DMS153 treated with DMSO at 0.1 percent for 48 hours (cell line): ENCODE data around the gene KPNA6.
"Not testable (repeated sequence)": the region's sequence is repeated elsewhere in the genome, so short reads cannot be mapped to it uniquely, and the experiment has no call there.

Source experiments
- DNase-seq: peaks from one replicate; lab custom pipeline; 2025; ENCODE audit not compliant: unreplicated experiment; lab: John Stamatoyannopoulos, UW

The KPNA6 gene

GRCh38 chr1:32138965-32139364 is 31.1 kb downstream of the KPNA6 start:
- no peak for DNase-seq

GRCh38 chr1:32142446-32143301 is 34.8 kb downstream of the KPNA6 start:
- no peak for DNase-seq

- not testable (repeated sequence) for DNase-seq
Measured at GRCh38 chr1:32143302-32143695, 35.4 kb downstream of the KPNA6 start.

DNA sequence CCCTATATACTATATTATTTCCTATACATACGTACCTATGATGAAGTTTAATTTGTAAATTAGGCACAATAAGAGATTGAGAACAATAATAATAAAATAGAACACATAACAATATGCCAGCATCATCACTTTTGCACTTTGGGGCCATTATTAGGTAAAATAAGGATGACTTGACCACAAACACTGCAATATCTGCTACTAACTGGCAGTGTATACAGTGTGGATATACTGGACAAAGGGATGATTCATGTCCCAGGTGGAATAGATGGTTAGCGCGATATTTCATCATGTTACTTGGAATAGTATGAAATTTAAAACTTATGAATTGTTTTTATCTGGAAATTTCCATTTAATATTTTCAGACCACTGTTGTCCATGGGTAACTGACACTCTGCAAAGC is 36.2 kb downstream of the KPNA6 start:
- no peak for DNase-seq

GRCh38 chr1:32147799-32148198 is 39.9 kb downstream of the KPNA6 start:
- not testable (repeated sequence) for DNase-seq

- no peak for DNase-seq
Measured at GRCh38 chr1:32150847-32151246, 43.0 kb downstream of the KPNA6 start.

DNA sequence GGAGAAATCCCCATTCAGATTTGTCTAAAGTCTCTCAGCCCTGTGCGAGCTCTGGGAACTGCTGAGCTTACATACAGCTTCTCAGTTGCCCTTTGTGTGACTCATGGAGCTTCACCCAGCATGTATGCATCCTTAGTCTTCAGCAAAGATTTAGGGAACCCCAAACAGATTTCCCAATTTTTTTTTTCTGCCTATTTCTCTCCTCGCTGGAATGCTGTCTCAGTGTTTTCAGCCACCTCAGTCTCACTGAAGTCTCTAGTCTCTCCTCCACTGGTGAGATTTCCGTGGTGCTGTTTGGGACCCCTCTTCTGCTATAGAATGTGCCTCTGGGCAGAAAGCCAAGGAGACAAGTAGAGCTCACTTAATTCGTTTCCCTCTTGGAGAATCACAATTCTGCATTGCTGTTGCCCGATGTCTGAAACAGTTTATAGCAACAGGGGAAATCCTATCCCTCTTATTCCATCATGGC is 43.5 kb downstream of the KPNA6 start:
- no peak for DNase-seq

GRCh38 chr1:32159189-32159588 is 51.3 kb downstream of the KPNA6 start:
- DNase-seq, result no peak

DNA sequence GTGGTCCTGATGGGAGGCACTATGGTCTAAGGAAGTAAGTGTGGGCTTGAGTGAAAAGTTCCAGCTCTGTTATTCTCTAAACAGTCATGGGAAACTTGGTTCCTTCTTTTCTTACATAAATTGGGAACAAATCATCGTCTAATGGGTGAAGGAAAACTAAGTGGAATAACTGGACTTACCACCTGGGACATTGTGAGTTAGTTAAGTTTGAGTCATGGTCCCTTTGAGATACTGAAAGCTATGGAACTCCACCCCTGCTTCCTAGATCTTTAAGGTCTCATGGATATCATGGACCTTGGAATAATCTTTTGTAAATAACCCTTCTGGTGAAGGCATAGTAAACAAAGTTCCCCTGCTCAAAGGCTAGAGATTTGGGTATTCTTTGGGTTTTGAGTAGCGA is 55.5 kb downstream of the KPNA6 start:
- no peak for DNase-seq

- not testable (repeated sequence) for DNase-seq
Measured at GRCh38 chr1:32165633-32166032, 57.8 kb downstream of the KPNA6 start.

DNA sequence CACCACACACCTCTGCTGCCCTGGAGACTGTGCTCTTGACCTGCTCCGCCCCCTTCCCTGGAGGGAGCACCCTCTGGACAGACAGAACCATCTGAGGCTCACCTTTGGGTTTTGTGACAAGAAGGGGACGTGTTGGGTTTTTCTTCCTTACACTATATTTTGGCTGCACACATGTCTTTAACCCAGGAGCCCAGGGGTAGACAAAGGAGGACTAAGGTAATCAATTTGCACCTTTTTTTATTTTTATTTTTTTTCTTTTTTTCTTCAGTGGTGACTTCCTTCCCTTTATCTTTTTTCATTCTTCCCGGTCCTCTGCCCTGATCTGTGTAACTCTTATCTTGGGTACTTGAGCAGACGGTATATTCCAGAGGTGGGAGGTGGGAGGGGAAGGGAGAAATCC is 63.1 kb downstream of the KPNA6 start:
- DNase-seq, result no peak

DNA sequence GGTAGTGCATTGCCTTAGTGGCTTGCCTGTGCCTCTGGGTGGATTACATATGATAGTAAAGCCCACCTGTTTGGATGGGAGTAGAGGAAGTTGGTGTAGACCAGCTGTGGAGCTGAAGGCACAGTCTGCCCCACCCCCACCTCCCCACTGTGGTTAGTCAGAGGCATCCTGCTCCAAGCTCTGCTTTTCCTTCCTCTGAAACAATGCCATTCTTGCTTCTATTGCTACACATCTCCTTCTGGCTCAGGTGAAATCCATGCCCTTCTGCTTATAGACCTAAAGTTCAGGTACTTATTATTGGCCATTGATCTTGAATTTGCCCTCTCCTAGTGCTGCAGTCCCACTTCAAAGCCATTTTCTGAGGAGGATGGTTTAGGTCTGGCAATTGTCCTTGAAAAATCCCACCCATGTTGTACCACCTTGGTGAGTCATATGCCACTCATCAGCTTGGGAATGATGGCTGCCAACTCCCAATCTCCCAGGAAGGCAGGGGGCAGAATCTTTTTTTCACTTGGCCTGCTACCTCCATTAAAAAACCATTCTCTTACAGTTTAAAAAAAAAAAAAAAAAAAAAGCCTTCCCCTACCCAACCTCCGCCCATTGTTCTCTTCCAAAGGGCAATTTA is 64.9 kb downstream of the KPNA6 start:
- DNase-seq, result no peak

DNA sequence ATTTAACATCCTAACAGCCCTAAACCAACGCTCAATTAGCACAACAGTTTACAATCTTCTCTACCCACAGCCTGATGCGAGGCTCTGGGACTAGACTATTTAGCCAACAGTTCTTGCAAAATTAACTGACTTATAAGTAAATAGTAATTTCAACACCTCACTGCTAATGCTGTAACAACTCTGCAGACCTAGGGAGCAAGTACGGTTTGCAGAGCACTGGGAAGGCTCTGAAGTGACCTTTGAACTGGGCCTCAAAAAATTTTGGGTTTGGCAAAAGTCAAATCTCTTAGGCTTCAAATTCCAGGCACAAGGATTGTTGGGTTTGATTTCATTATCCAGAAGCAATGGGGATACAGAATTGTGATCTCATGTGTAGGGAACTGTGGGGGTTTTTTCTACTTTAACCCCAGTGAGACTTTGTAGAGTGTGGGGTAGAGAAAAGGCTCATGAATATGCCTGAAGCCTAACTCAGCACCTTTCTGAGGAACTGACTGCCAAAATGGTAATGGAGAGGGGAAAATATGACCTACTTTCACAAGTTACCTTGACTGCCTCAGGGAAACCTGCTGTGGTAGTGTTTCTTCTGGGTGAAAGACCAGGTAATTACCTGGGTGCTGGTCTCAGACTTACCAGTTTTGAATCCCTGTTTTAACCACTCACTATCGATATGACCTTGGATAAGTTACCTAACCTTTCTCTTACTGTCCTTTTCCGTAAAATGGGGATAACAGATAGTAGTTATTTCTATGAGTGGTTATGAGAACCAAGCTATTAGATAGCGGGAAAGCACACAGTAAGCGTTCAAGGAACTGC is 70.7 kb downstream of the KPNA6 start:
- no peak for DNase-seq

DNA sequence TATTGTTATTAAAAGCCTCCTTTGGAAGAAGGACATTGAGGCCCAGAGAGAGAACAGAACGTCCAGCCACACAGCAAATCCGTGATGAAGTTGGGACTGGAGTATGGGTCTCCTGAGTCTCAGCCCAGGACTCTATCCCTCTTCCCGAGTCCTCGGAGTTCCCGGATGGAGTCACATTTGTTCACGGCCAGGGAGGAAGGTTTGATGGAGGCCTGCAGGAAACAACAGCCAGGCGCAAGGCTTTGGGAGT is 71.3 kb downstream of the KPNA6 start:
- peak; percentile 84 for DNase-seq

DNA sequence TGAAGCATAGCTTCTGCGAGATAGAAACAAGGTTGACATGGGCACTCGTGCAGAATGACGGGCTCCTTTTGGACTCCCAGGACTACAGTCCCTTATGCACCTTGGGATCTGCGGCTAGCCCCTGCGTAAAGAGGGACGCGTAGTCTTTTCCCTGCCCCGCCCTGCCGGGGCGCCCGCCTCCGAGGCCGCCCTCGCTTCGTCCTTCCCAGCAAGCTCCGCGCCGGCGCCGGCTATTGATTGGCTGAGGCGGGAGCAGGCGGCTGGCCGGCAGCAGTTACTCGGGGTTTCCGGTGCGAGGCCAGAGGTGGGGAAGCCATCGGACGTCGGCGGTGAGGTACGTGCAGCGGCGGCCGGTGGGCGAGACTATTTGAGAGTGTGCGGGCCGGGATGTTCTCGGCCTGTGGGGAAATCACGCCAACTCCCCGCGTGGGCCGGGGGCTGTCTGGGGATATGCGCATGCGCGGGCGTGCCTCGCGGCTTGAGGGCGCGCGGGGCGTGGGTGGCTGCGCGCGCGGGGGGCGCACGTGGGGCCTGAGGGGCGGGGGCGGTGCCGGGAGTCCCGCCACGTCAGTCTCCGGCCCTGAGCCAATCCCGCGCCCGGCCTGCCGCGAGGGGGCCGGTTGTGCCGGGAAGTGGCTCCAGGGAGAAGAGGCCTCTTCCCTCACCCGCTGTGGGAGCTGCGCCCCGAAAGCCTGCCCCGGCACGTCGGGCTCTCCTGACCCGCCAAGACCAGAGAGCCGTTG is 71.8 kb downstream of the KPNA6 start, which contains the start of gene TXLNA:
Gene TXLNA, plus strand, starts transcription at position 233 of the 743 bp plus-strand sequence. CDS start 671 bp downstream, outside the sequence.
- DNase-seq, result peak; percentile 98

DNA sequence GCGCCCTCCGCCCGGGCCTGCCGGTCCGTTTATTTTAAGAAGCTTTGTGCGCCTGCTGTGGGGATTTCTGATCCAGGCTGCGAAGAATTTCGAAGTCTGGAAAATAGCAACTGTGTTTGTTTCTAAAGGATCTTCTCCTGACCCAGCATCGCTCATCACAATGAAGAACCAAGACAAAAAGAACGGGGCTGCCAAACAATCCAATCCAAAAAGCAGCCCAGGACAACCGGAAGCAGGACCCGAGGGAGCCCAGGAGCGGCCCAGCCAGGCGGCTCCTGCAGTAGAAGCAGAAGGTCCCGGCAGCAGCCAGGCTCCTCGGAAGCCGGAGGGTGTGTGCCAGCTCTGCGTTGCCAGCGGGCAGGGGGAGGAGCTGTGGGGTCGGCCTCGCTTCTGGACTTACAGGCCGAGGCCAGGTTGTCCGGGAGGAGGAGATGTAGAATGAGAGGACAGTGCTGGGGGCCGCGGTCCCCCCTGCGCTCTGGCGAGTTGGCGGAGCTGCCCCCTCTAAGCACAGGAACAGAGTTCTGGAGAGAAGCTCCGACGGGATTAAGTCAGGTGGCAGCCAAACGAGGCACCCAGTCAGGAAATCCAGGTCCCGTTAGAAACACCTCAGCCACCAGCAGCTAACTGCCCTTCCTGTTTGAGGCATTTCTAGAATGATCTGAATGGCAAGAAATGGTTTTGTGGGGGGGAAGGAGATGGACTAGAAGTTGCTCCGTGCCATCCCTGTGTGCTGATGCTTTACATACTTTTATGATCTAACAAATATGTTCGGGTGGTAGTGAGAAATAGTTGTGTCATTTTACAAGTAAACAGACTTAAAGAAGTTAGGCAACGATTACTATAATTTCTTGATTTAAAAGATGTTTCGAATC is 72.6 kb downstream of the KPNA6 start:
- no peak for DNase-seq

- DNase-seq, result no peak
Measured at GRCh38 chr1:32181065-32181464, 73.2 kb downstream of the KPNA6 start.

DNA sequence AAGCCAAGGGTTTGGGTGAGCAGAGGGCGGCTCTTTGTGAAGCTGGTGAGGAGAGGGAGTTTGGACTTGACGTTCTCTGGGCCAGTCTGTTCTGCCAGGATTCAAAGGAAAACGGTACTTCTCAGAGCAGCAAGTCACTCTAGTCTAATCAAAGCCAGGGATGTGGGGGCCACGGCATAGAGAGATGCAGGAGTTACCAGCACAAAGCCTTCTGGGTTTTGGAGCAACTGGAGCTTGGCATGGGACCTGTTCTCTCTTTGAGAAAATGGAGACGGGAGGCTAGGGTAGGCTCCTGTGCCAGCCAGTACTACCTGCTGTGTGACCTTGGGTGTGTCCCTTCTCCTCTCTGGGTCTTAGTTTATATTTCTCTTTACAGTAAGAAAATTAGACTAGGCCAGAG is 73.7 kb downstream of the KPNA6 start:
- no peak for DNase-seq

GRCh38 chr1:32182060-32182459 is 74.2 kb downstream of the KPNA6 start:
- no peak for DNase-seq

DNA sequence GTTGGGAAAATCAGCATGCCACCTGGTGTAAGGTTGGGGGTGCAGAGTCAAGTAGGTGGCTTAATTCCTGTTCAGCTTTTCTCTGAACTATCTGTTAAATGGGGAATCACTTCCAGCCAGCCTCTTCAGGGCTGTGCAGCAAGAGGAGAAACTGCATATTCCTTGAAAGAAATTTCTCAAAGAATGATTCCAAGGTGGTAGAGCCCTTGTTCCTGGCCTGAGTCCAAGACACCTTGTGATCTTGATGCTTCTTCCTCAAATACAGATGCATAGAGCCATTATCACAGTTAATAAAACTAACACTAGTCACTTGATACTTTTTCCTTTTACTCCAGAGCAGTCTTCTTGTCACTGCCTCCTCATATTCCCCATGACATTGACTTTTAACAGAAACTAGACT is 76.8 kb downstream of the KPNA6 start:
- no peak for DNase-seq
